GM13977 (cell line): ENCODE results near the gene RB1.

Experiments used
- DNase-seq: peaks from one replicate; pipeline ENCODE4 v3.0.0; 2012; ENCODE audit warnings: low spot score
- in situ Hi-C: fragments of 300-500 bp; cut with MboI; formaldehyde crosslinking; loops from one replicate; pipeline ENCODE4 v1.12.0; 2022; ENCODE audit warnings: low sequenced_read_pairs, low pct_unique_long_range_greater_than_20kb, mixed read lengths, inconsistent platforms; ENCODE audit not compliant: unreplicated experiment
- TF ChIP-seq, protein P1 (sequence below): IDR thresholded peaks from 2 replicates; pipeline ENCODE4 v1.5.1; 2012; ENCODE audit warnings: mild to moderate bottlenecking, control low read depth; ENCODE audit not compliant: insufficient read depth; ENCODE audit errors: extremely low read depth, missing control alignments

Gene RB1

DNA sequence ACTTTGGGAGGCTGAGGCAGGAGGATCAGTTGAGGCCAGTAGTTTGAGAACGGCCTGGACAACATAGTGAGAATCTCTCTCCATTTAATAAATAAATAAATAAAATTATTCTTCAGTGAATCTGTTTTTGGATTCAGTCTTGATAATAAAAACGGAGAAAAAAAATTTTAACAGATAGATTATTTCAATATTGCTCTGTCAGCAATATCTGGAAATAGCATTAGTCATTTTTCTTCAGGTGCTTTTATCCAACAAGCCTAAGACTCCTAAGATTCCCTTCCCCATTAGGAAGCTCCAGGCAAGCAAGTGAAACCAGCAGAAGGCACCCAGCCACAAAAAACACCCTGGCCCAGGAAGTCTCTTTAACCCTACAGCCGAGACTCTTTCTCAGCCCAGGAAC, 130.6 kb downstream of the RB1 start:
- in situ Hi-C loops, result no loop called here
- TF ChIP-seq, protein P1, sequence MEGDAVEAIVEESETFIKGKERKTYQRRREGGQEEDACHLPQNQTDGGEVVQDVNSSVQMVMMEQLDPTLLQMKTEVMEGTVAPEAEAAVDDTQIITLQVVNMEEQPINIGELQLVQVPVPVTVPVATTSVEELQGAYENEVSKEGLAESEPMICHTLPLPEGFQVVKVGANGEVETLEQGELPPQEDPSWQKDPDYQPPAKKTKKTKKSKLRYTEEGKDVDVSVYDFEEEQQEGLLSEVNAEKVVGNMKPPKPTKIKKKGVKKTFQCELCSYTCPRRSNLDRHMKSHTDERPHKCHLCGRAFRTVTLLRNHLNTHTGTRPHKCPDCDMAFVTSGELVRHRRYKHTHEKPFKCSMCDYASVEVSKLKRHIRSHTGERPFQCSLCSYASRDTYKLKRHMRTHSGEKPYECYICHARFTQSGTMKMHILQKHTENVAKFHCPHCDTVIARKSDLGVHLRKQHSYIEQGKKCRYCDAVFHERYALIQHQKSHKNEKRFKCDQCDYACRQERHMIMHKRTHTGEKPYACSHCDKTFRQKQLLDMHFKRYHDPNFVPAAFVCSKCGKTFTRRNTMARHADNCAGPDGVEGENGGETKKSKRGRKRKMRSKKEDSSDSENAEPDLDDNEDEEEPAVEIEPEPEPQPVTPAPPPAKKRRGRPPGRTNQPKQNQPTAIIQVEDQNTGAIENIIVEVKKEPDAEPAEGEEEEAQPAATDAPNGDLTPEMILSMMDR, result no peak

DNA sequence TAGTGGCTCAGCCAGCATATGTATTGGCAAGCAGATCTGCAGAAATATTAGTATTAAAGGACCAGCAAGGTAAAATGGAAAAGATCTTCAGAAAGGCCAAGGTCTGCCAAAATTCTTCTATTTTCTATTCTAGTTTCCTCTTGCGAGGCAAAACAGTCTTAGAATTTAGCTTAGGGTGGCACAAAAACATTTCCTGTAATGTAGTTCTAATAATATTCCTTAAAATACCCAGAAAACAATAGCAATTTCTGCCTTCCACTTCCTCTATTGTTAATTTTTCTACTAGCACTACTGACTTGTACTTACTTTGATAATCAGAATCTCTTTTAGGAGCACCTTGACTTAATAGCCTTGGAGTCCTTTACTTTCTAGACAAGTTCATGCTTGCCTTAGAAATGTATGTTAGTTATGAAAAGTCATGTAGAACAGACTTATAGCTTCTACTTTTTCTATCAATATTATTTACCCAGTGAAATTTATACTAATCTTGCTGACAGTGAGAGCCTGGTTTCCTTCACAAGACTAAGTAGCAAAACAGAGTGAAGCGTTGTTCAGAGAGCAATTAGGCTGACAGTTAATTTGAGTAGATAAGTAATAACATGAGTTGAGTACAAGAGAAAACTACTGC, 133.2 kb downstream of the RB1 start:
- in situ Hi-C loops, result no loop called here
- DNase-seq, result no peak

More for the DNA sequence above, 130.6 kb downstream of the RB1 start:
- DNase-seq, result no peak

GRCh38 chr13:48437371-48437770, 133.8 kb downstream of the RB1 start:
- no peak for DNase-seq
- TF ChIP-seq, protein P1, result no peak

More for the DNA sequence above, 133.2 kb downstream of the RB1 start:
- TF ChIP-seq, protein P1, result no peak

DNA sequence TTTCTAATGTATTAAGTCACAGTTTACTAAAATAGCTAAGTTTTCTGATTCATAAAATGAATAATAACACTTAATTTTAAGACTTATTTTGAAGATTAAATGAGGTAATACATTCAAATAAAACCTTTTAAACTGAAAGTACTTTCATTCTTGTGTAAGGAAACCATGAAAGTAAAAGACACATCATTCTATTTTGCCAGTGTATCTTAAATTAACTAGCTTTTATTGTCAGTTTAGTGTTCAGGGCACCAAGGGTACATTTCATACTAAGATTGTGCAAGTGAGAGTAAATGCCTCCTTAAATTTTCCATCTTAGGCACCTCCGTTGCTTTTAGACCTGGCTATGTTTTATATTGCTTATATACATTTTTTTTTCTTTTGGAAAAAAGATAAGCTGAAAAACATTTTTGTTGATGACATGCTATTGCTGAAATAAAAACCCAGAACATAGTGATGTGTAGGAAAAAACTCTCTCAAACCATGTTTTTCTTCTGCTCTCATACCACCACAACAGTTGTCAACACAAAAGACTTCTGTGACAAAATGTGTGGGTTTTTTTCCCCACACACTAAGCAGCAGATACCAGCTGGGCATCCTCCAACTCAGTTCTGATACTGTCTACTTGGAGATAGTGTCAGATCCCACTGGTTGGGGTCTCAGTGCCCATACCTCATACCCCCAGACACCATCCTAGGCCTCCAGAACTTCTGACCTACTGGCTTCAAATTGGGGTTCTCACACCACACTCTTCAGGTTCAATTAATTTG, 140.1 kb downstream of the RB1 start:
- in situ Hi-C loops, result no loop called here
- no peak for DNase-seq
- TF ChIP-seq, protein P1, result no peak

More at GRCh38 chr13:48437371-48437770, 133.8 kb downstream of the RB1 start:
- in situ Hi-C loops, result no loop called here

- TF ChIP-seq, protein P1, result no peak
- in situ Hi-C loops, result no loop called here
- no peak for DNase-seq
Measured at GRCh38 chr13:48446464-48446863, 142.9 kb downstream of the RB1 start.

DNA sequence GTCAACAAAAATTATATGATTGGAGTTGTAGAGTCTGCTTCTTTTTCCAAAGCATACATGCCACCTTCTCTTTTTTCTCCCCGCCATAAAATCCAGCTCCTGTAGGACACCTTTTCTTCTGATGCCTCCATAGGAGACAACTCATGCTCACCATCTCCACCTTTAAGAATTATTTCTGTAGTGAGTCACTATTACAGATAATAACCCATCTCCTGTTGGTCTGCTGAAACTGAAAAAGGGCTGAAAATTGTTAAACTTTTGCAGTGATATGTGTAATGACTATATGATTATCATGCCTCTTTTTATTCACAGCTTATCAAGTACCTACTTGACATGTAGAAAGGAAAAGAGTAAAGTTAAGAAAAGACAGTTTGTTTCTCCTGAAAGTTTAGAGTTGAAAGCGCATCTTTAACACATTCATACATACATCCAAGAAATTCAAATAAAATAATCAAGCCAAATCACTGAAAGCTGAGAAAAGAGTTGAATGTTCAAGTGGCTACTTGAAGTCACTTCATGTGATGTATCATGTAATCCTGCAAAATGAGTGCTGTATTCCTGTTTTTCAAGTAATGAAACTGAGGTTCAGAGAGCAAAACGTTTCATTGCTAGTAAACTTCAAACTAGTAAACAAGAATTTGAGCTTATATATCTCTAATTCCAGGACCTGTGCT, 144.9 kb downstream of the RB1 start:
- TF ChIP-seq, protein P1, result no peak
- no peak for DNase-seq
- in situ Hi-C loops, result no loop called here
